ENCODE measurements around the gene GRID1.

GRCh38 chr10:86041116-86041515, 325.5 kb downstream of the GRID1 start:
- TF ChIP-seq FOXM1 (IDR thresholded peaks at IDR 0.05; ENCODE audit: low read depth) (no peak), MXI1 (IDR thresholded peaks at IDR 0.05; ENCODE audit: low read depth, low read length) (no peak), CTCF (IDR thresholded peaks at IDR 0.05) (no peak), MAX (IDR thresholded peaks at IDR 0.05; ENCODE audit: low read depth) (no peak), MEF2A (IDR thresholded peaks at IDR 0.05; ENCODE audit: borderline replicate concordance, low read depth) (no peak)
